Measurements from ENCODE around the gene KLHL1.

Gene KLHL1

GRCh38 chr13:69657676-69658075 lies 450.6 kb downstream of the KLHL1 start:
- DNase-seq, result no peak

GRCh38 chr13:69654392-69654791 lies 453.9 kb downstream of the KLHL1 start:
- no peak for DNase-seq

All from NCI-H2107 (cell line).